Keratinocyte (primary cell): ENCODE measurements around the gene HVCN1. TPM values are rescaled to one million over a fixed set of nuclear protein-coding genes. Genes with fewer than 3 reads are reported as not detected.

Source experiments
- DNase-seq: peaks from one replicate; pipeline ENCODE4 v3.0.0-alpha.2; 2011; ENCODE audit warnings: low read depth, missing footprints, low spot score
- FAIRE-seq: peaks from 2 replicates; lab custom pipeline; 2011; peaks lifted over from hg19 to GRCh38; lab: Jason Lieb, UNC
- H2AFZ ChIP-seq: 2 replicates; pipeline ENCODE4 v1.6.0; 2012; ENCODE audit warnings: low read length, control low read depth, inconsistent platforms; ENCODE audit not compliant: control insufficient read depth
- H3K27ac ChIP-seq: 2 replicates; pipeline ENCODE4 v1.5.1; 2011; ENCODE audit warnings: low read length; ENCODE audit not compliant: control insufficient read depth, insufficient read depth
- H3K27me3 ChIP-seq: 3 replicates; pipeline ENCODE4 v1.6.0; 2011; ENCODE audit warnings: low read length; ENCODE audit not compliant: control insufficient read depth, insufficient read depth; ENCODE audit errors: extremely low read depth
- H3K36me3 ChIP-seq, 2 experiments: 2 replicates in 1 of 2; 3 replicates in 1 of 2; pipeline ENCODE4 v1.5.1; 2011; ENCODE audit warnings: low read length in 2 of 2, mild to moderate bottlenecking in 1 of 2; ENCODE audit not compliant: control insufficient read depth in 2 of 2, insufficient read depth in 2 of 2; ENCODE audit errors: extremely low read depth in 1 of 2
- H3K4me1 ChIP-seq: 3 replicates; pipeline ENCODE4 v1.5.1; 2011; ENCODE audit warnings: low read length; ENCODE audit not compliant: control insufficient read depth, insufficient read depth; ENCODE audit errors: extremely low read depth
- H3K4me2 ChIP-seq: 3 replicates; pipeline ENCODE4 v1.6.0; 2011; ENCODE audit warnings: low read depth, low read length; ENCODE audit not compliant: control insufficient read depth, insufficient read depth; ENCODE audit errors: extremely low read depth
- H3K4me3 ChIP-seq, 3 experiments: fragments of 200-600 bp in 1 of 3; sonication (generic) in 1 of 3; 2 replicates in 2 of 3; 3 replicates in 1 of 3; pipeline ENCODE4 v1.5.1; 2011 to 2016; ENCODE audit warnings: low read length in 3 of 3, mild to moderate bottlenecking in 3 of 3, control low read depth in 2 of 3, inconsistent platforms in 1 of 3, low read depth in 1 of 3, mixed read lengths in 1 of 3, mixed run types in 1 of 3, moderate library complexity in 1 of 3; ENCODE audit not compliant: control insufficient read depth in 2 of 3, insufficient read depth in 2 of 3; ENCODE audit errors: extremely low read depth in 1 of 3
- H3K79me2 ChIP-seq: 2 replicates; pipeline ENCODE4 v1.6.0; 2012; ENCODE audit warnings: low read length; ENCODE audit not compliant: control insufficient read depth, insufficient read depth
- H3K9ac ChIP-seq: 3 replicates; pipeline ENCODE4 v1.6.0; 2011; ENCODE audit warnings: low read length; ENCODE audit not compliant: control insufficient read depth, insufficient read depth; ENCODE audit errors: extremely low read depth
- H3K9me1 ChIP-seq: 3 replicates; pipeline ENCODE4 v1.6.0; 2011; ENCODE audit warnings: low read length; ENCODE audit not compliant: control insufficient read depth, insufficient read depth; ENCODE audit errors: extremely low read depth
- H3K9me3 ChIP-seq: 2 replicates; pipeline ENCODE4 v1.5.1; 2012; ENCODE audit warnings: low read depth, low read length; ENCODE audit not compliant: control insufficient read depth
- H4K20me1 ChIP-seq: 3 replicates; pipeline ENCODE4 v1.6.0; 2011; ENCODE audit warnings: low read length; ENCODE audit not compliant: control insufficient read depth, insufficient read depth; ENCODE audit errors: extremely low read depth
- CTCF ChIP-seq, 3 experiments: IDR thresholded peaks in 1 of 3; conservative IDR thresholded peaks in 1 of 3; optimal IDR thresholded peaks in 1 of 3; 2 replicates in 2 of 3; 3 replicates in 1 of 3; pipeline versions ENCODE3 to v1.5.1; 2011; ENCODE audit warnings: low read length in 3 of 3, mild to moderate bottlenecking in 3 of 3, moderate library complexity in 2 of 3, control low read depth in 1 of 3, inconsistent platforms in 1 of 3; ENCODE audit not compliant: insufficient read depth in 2 of 3; ENCODE audit errors: extremely low read depth in 1 of 3
- EZH2 ChIP-seq: IDR thresholded peaks from one replicate; pipeline ENCODE4 v1.6.1; 2012; ENCODE audit warnings: inconsistent platforms, mild to moderate bottlenecking, low read length, moderate library complexity
- dilution Hi-C: fragments of 300-500 bp; cut with MboI; formaldehyde crosslinking; loops from one replicate; pipeline ENCODE4 v1.7.0; 2020; ENCODE audit warnings: low sequenced_read_pairs; ENCODE audit not compliant: extremely low pct_ligation_motif_present
- polyA plus RNA-seq, 5 experiments: library from polyadenylated mRNA; depleted of rRNA in 3 of 5; stranded (reverse) in 3 of 5; stranded (forward) in 1 of 5; unstranded in 1 of 5; fragments of >200 nt; gene quantifications; 1 replicate in 1 of 5; 2 replicates in 3 of 5; 3 replicates in 1 of 5; pipeline versions ENCODE4 v1.2.1 to v1.2.3, GENCODE V29; 2011 to 2012; ENCODE audit warnings: missing spikeins in 2 of 5, low read depth in 1 of 5, low replicate concordance in 1 of 5

Gene HVCN1
- polyA plus RNA-seq, 1 donor (not counting 4 experiments of a cell fraction or from before 2014, with no cell fraction given), result 1.1 TPM

GRCh38 chr12:110613071-110613770 is 75.7 kb downstream of the HVCN1 start:
- Histone ChIP-seq H3K4me1 (peaks cover 6% of the 10 kb centered on the region), H2AFZ (peak overlapping the region; percentile 90), H3K27me3 (no peaks in the 10 kb centered on the region), H3K9me1 (no peaks in the 10 kb centered on the region), H3K4me2 (peak overlapping the region; percentile 97), H3K27ac (peak overlapping the region; percentile 73), H3K4me3 (peak overlapping the region; percentile 63 to 81 (median 64)), H3K9ac (peak overlapping the region; percentile 78), H3K36me3 (peaks cover 0 to 1% of the 10 kb centered on the region in 2 experiments), H3K9me3 (no peaks in the 10 kb centered on the region), H4K20me1 (no peaks in the 10 kb centered on the region), H3K79me2 (no peaks in the 10 kb centered on the region)
- FAIRE-seq (no peak), DNase-seq (no peak)
- dilution Hi-C loops, result no loop called here
- TF ChIP-seq CTCF (optimal IDR thresholded peaks at IDR 0.05 in 1 of 3, IDR thresholded peaks at IDR 0.05 in 1 of 3, conservative IDR thresholded peaks at IDR 0.05 in 1 of 3; ENCODE audit: extremely low read depth in 1 of 3, insufficient read depth in 2 of 3, low read length in 3 of 3) (no peak), EZH2 (no peak)

GRCh38 chr12:110606253-110606611 is 82.7 kb downstream of the HVCN1 start:
- Histone ChIP-seq H3K27me3 (no peaks in the 10 kb centered on the region), H3K9me3 (no peaks in the 10 kb centered on the region), H3K9ac (no peak overlapping the region), H3K4me2 (no peak overlapping the region), H3K4me1 (no peaks in the 10 kb centered on the region), H3K4me3 (no peak overlapping the region), H4K20me1 (no peaks in the 10 kb centered on the region), H2AFZ (no peak overlapping the region), H3K9me1 (no peaks in the 10 kb centered on the region), H3K27ac (no peak overlapping the region), H3K79me2 (no peaks in the 10 kb centered on the region), H3K36me3 (no peaks in the 10 kb centered on the region)
- DNase-seq (no peak), FAIRE-seq (no peak)
- TF ChIP-seq CTCF (optimal IDR thresholded peaks at IDR 0.05 in 1 of 3, IDR thresholded peaks at IDR 0.05 in 1 of 3, conservative IDR thresholded peaks at IDR 0.05 in 1 of 3; ENCODE audit: extremely low read depth in 1 of 3, insufficient read depth in 2 of 3, low read length in 3 of 3) (no peak), EZH2 (no peak)
- dilution Hi-C loops, result no loop called here
